ENCODE measurements around the gene ETNPPL.

GRCh38 chr4:108703966-108704365, 58.9 kb downstream of the ETNPPL start:
- TF ChIP-seq EZH2phosphoT487 (IDR thresholded peaks at IDR 0.05): no peak
- no peak for TF ChIP-seq CTCF (IDR thresholded peaks at IDR 0.05)

All from neural progenitor cell (in vitro differentiated cells).